GM21737 (cell line): Measurements from ENCODE around the gene ST6GALNAC3.

Experiments used
- ATAC-seq: cut with Tn5 transposase; IDR thresholded peaks from one replicate; pipeline ENCODE4 v1.9.1; 2021; ENCODE audit warnings: mild to moderate bottlenecking, moderate library complexity; ENCODE audit not compliant: unreplicated experiment

Gene ST6GALNAC3

DNA sequence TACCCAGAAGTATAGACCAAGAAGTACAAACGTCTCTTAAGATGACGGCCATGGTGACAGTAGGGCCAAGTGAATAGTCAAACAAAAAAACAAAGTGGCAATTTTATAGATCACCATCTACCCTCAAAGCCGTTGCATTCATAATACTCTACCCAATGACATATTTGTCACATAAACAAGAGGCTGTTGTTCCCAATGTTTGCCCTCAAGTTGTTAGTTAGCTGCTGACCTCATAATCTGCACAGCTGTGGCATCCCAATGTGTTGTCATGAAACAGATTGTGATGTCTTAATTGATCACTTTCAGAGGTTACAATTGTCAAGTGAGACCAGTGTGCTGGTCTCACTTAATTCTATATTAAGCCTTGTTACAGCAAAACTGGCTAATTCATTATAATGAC, 333.8 kb downstream of the ST6GALNAC3 start:
- no peak for ATAC-seq

DNA sequence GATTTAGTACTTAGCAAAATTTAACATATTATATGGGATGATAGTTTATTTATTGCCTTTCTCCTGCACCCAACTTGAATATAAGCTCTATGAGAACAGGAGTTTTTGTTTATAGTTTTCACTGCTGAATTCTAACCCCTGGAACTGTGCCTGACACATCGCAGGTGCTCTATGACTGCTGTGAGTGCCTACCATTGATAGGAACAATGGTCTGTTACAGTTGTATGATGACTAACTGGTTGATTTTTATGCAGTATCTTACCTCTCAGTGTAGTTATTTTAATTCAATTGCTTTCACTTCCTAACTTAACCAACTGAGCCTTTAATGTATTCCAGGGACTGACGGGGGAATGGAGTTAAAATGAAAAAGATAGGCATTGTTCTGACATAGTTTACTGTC, 336.0 kb downstream of the ST6GALNAC3 start:
- ATAC-seq, result no peak

DNA sequence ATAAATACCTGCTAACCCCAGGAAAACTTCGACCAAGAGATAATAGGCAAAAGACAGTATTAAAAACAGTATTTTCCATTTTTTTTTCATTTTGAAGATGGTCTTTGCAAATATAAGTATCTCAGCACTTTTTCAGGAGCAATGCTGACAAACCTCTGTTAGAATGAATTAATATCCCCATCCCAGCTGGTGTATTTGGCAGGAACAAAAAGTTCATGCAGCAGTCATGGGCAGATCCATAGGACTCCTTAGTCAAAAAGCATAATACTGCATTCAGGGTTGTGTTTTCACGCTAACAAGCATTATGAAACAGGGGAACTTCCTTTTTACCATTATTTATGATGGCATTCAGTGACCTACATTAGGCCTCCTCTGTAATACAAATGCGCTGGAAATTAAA, 344.0 kb downstream of the ST6GALNAC3 start:
- ATAC-seq, result no peak

DNA sequence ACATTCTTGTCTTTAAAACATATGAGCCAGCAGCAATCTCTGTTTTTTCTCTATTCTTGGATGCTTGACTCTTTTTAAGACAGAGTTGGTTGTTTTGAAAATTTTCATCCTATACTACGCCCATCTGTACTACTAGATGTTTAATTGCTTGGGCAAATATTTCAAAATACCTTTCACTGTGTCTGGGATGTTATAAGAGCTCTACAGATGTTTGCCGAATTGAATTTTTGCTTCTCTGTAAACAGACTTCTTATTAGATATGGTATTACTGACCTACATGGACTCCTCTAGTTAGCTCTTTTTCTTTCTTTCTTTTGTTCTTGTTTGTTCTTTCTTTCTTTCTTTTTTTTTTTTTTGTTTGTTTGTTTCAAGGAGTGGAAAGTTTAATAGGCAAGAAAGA, 345.1 kb downstream of the ST6GALNAC3 start:
- ATAC-seq, result no peak

DNA sequence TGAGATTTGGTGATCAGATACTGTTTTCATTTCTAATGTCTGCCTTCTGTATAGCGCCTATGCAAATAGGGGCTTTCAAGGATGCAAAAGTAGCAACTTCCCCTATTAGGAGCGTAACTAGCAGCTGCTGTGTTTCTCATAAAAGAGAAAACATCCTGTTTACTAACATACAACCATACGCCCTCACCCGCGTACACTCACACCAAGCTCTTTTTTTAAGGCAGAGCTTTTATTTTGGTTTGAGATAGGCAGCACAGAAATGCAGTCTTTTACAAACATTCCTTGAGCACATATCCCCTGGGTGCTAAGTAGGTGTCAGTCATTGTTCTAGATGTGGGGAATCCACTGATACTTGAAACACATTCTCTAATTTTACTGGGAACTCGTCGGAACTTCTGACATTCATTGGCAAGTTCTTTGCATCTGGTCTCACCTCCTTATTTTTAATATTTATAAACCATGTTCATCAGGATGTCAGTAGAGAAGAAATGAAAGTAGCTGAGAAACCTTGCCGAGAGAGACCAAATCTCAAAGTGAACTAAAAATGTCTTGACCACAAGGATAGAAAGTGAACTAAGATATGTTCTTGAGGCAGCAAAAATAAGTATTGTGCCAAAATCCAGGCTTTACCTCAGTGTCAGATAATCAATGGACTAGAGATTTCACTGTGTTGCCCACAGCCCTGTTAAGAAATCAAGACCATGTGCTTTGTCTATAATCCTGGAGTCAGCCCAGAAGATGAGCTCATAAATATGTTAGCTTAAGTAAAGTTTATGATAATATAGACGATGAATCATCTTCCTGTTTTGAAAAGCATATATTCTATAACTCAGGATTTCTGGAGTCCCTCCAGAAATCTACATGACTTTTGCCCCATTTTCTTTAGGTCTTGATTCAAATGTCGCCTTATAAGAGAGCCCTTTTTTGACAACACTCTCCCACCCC, 350.9 kb downstream of the ST6GALNAC3 start:
- ATAC-seq, result no peak

DNA sequence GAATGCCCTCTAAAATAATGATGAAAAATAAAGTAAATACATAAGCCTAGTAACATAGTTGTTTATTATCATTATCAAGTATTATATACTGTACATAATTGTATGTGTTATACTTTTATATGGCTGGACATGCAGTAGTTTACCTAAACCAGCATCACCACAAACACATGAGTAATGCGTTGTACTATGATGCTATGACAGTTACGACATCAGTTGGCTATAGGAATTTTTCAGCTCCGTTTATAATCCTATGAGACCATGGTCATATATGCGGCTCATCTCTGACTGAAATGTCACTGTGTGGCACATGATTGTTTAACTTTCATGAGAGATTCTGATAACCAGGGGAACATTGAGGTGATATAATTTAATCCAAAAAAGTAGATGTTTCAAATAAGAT, 352.1 kb downstream of the ST6GALNAC3 start:
- no peak for ATAC-seq

DNA sequence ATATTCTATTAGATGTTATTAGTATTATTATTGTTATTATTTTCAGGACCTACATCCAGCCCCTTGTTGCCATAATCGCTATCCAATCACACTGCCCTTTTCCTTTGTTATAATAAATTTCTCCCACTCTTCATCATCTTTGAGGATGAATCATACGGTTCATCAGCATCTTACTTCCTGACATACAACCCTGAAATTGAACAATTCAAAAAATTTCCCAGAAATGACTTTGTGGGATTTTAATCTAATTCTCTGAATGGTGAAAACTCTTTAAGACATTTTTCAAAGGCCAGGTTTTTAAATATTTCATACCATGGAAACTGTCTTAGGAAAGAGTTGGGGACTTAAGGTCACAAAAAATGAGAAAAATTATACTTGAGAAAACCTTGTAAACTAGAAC, 353.5 kb downstream of the ST6GALNAC3 start:
- ATAC-seq, result no peak

DNA sequence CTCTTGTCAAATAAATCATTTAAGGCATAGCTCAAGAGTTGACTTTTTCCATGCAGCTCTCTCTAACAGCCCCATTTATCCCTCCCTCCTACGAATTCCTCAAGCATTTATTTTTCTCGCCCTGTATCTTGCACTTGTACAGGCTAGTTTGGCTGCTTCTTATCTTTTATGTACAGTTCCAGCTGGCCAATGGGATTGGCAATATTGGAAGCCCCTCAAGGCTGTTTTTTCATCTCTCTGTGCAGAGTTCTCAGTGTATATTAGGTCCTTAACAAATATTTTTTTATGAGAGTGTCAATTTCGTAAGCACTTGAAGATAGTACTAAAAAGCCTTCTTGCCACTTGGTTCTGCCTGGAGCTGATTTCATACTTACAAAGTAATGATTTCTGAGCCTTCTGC, 356.0 kb downstream of the ST6GALNAC3 start:
- no peak for ATAC-seq

DNA sequence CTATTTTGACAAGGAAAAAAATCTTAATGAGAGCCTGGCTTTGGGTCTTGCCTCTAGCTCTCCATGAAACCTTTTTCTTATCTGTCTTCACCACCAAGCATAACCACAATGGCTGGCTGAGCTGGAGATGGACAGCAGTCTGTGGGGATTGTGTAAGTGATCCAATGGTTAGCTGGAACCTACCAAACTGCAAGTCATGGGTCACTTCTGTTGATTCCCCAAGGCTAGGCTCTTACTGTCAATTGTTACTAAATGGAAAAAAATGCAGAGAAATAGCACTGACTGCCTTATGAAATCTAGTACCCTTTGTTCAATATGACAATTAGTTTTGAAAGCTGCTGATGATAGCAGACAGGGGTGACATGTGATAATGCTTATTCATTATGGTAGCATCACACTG, 359.0 kb downstream of the ST6GALNAC3 start:
- no peak for ATAC-seq

DNA sequence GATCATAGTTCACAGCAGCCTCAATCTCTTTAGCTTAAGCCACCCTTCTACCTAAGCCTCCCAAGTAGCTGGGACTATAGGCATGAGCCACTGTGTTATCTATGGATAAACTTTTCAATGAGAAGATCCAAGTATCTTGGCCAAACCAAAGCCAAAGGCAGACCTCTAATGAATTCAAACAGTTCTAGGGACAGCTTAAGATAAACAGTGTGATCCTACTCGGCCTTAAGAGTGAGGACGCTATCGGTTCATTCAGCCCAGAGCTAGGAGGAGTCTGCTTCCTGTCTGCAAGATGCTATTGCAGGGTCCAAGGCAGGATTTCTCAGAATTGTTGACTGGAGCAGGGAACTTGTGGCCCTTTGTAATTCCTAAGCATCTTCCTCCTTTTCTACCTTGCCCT, 368.7 kb downstream of the ST6GALNAC3 start:
- ATAC-seq, result no peak

DNA sequence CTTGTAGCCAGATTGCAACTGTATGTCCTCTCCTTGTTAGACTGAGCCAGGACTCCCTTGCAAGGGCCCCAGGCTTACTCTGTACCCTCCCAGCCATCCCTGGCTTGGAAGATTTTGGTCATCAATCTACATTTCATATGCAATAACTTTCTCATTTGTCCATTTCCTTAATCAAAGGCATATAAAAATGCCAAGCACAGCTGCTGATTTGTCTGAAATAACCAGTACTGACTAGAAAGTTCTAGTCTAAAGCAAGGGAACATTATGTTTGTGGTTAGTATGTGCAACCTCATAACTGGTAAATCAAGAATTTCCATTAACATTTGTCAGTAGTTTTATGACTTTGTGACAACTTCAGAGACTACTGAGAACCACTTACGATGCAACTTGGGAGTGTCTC, 370.2 kb downstream of the ST6GALNAC3 start:
- no peak for ATAC-seq

DNA sequence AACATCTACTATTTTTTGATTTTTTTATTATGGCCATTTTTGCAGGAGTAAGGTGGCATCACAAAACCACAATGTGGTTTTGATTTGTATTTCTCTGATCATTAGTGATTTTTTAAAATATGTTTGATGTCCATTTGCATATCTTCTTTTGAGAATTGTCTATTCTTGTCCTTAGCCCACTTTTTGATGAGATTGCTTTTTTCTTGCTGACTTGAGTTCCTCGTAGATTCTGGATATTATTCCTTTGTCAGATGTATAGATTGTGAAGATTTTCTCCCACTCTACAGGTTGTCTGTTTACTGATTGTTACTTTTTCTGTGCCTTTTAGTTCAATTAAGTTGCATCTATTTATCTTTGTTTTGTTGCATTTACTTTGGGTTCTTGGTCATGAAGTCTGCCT, 375.7 kb downstream of the ST6GALNAC3 start:
- ATAC-seq, result no peak

DNA sequence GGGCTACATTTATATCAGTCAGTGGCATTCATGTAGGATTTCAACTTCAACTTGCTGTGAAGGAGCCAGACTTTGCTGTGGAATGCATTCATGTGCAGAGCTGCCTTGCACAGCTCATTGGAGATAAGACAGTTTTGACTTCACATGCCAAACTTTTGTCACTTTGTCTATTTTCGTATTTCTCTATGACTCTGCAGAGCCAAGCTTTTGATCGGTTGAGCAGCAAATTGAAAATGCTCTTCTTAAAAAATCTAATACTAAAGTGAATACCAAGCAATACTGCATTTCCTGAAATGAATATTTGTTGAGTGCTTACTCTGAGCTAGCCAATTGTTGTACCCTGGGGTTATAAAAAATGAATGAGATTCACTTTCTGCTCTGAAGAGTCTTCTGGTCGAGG, 388.7 kb downstream of the ST6GALNAC3 start:
- no peak for ATAC-seq

DNA sequence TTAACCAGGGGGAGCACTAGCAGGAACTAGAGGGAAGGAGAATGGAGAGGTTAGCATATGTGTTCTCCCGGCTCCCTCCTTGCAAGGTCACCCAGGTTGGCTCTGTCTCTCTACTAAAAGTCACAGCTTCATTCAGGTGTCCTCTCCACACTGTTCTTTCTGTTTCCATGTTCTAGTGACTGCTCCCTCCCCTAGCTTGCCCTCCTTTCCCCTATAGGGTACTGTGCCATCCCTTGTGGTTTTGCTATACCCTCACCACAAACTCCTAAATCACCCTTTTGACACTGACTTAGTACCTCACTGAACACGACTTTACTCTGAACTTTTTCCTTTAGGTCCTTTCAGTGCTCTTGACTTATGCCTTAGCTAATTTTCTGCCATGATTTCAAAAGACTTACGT, 389.3 kb downstream of the ST6GALNAC3 start:
- ATAC-seq, result no peak

DNA sequence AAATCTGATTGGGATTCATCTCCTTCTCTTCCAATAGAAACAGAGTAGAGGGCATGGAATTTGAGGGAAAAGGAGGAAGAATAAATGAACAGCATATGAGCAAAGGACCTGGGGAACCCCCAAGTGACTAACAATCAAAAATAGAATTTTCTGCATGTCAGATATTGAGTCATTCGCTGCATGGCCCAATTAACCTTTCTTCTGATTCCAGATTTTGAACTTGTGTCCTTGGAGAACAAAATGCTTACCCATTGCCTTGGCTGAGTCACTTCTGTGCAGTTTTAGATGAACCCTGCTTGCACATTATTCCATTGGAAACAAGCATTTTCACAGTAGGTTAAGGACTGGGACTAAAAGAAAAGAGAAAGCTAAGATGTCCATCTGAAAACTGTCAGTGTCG, 390.5 kb downstream of the ST6GALNAC3 start:
- no peak for ATAC-seq

DNA sequence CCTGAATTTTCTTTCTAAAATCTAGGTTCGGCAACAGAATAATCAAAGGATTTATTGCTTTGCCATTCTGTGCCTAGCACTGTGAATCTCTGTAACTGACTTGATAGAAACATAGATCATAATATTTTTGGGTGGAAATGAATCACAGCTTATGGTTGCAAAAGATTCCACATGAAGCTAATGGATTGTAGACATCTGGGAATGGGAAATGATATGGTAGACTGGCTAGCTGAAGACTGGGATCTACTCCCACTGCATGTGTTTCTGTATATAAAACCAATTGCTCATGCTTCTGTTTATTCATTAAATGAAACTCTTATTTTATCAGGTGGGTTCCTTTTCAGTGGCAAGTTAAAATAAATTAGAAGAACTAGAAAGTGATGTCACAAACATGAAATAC, 395.6 kb downstream of the ST6GALNAC3 start:
- no peak for ATAC-seq

DNA sequence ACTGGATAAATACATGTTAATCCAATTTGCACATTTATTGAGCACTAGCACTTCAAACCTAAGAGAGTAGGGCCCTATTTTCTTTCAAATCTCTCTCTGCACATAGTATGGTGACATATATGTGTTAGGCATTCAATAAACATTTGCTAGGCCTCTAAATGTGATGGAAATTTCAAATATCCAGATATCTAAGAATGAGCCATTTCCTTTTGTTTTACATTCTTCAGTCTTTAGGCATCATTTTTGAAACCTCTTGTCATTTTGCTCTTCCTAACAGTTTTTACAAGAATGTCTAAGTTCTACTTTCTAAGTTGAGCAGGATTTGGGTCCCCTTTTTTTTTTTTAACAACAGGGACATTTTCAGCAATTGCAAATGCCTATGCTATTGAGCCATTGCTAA, 397.0 kb downstream of the ST6GALNAC3 start:
- ATAC-seq, result no peak

DNA sequence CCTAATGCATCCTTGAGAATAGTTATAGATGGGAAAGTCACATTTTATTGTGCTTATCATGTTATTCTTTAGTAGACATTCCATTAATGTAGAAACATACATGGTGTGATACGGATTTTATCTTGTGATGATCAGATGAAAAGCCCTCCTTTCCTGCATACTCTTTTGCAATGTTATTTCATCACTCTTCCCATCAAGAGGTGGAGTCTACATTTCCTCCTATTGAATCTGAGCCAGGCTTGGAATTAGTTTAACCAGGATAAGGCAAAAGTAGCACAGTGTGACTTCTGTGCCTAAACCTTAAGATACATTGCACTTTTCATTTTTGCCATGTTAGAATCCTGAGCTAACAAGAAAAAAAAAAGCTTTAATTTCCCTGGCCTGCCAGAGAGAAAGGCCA, 399.0 kb downstream of the ST6GALNAC3 start:
- ATAC-seq, result no peak

DNA sequence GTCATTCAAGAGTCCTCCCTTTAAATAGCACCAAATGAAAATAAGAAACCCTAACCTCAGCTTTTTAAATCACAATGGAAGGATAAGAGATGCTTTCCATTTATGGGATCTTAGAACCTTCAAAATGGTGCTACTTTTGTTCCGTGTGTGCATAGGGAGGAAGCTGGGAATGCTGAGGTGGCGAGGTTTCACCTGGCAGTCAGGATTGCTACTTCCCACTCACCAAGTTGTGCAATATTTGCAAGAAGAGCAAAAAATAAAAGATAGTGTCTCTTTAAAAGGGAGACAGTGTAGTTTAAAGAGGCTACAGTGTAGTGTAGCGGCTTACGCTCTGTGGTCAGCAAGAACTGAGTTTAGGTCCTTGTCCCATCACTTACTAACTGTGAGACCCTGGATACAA, 400.4 kb downstream of the ST6GALNAC3 start:
- no peak for ATAC-seq

DNA sequence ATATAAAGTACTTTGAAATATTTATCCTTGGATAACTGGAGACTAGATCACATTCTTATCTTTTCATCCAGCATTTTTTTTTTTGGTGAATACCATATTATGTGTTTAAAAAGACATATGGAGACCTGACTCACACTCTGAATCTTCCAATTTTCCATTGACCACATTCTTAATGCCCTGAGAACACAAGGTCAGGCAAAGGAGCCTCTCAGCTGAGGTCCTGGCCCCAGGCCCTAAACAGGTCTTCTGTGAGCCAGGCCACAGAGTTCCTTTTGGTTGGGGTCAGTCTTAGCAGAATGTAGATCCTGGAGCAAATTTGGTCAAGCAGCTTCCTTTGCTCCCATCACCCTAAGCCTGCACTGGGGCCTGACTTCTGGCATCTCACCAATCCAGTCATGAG, 402.6 kb downstream of the ST6GALNAC3 start:
- ATAC-seq, result no peak

DNA sequence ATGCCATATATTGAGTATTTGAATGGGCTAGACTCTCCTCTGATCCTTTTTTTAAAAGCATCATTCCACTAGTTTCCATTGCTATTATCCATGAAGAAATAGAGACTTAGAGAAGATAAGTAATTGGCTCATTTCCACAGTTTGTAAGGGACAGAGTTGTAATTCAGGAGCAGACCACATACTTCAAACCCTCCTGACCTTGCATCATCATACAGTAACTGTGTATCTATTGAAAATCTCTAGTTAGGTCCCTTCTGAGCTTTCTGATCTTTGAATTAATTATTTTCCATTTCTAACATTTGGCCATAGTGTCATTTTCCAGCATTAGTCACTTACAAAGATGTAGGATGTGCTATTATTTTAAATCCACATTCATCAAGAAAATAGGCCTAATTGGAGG, 406.3 kb downstream of the ST6GALNAC3 start:
- ATAC-seq, result no peak

DNA sequence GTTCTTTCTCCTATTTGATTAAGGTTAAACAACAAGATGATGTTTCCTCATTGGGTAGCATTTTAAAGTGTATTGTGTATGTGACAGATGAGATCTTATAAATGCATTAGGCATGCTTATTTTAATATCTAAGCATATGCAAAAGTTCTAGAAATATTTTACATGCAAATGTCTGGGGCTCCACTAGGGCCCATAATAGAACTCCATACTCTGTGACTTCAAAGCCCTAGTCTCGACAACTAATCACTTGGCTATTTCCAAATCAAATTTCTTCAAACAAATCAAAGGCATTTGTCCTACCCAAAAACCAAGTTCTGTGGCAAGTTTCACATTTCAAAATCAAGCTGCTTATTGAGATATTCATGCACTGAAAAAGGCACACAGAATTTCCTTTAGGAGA, 407.1 kb downstream of the ST6GALNAC3 start:
- no peak for ATAC-seq

DNA sequence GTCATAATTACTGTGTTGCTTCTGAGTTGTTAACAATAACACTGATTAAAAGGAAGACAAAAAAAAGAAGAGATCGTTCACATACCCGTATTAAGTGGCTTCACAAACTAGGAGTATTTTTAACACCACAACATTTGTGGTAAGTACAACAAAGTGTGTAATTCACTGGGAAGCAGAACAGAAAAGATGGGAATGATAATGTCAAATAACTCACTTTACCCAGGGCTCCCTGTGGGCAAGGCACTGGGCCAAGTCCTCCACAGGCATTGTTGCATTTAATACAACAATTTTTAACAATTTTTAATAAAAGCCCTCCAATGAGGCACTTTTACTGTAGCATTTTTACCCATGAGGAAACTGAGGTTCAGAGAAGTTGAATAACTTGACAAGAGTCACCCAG, 407.7 kb downstream of the ST6GALNAC3 start:
- ATAC-seq, result no peak
